Measurements from ENCODE around the gene UGT1A8.

UGT1A8 gene

GRCh38 chr2:233593201-233593600, 24.2 kb upstream of the UGT1A8 start:
- no peak overlapping the region for H3K9ac ChIP-seq (ENCODE audit: insufficient read length, low read depth)
- H3K4me1 ChIP-seq (ENCODE audit: insufficient read depth, insufficient read length): no peaks in the 10 kb centered on the region
- DNase-seq (ENCODE audit: low read depth, low spot score): no peak
- H3K9me3 ChIP-seq (ENCODE audit: insufficient read depth, low read length): peaks cover 21% of the 10 kb centered on the region; the same call in 1 of the 2 replicates
- H3K36me3 ChIP-seq (ENCODE audit: insufficient read depth, insufficient read length, low read length): no peaks in the 10 kb centered on the region
- TF ChIP-seq ZNF274 (IDR thresholded peaks at IDR 0.05; ENCODE audit: low read depth, low read length): no peak
- no peak for TF ChIP-seq YY1 (IDR thresholded peaks at IDR 0.05; ENCODE audit: insufficient read depth, insufficient read length)
- TF ChIP-seq SUZ12 (IDR thresholded peaks at IDR 0.05; ENCODE audit: extremely low read depth, insufficient read depth, insufficient read length): no peak
- H3K4me3 ChIP-seq (ENCODE audit: insufficient read length, low read depth): no peak overlapping the region
- no peaks in the 10 kb centered on the region for H3K27me3 ChIP-seq (ENCODE audit: insufficient read depth, insufficient read length)

GRCh38 chr2:233597522-233597921, 19.9 kb upstream of the UGT1A8 start:
- no peak for DNase-seq (ENCODE audit: low read depth, low spot score)
- Histone ChIP-seq H3K36me3 (ENCODE audit: insufficient read depth, insufficient read length, low read length) (no peaks in the 10 kb centered on the region), H3K4me1 (ENCODE audit: insufficient read depth, insufficient read length) (no peaks in the 10 kb centered on the region), H3K9ac (ENCODE audit: insufficient read length, low read depth) (no peak overlapping the region), H3K9me3 (ENCODE audit: insufficient read depth, low read length) (peaks cover 21% of the 10 kb centered on the region; the same call in 1 of the 2 replicates), H3K27me3 (ENCODE audit: insufficient read depth, insufficient read length) (no peaks in the 10 kb centered on the region), H3K4me3 (ENCODE audit: insufficient read length, low read depth) (no peak overlapping the region)
- TF ChIP-seq SUZ12 (IDR thresholded peaks at IDR 0.05; ENCODE audit: extremely low read depth, insufficient read depth, insufficient read length) (no peak), ZNF274 (IDR thresholded peaks at IDR 0.05; ENCODE audit: low read depth, low read length) (no peak), YY1 (IDR thresholded peaks at IDR 0.05; ENCODE audit: insufficient read depth, insufficient read length) (no peak)

DNA sequence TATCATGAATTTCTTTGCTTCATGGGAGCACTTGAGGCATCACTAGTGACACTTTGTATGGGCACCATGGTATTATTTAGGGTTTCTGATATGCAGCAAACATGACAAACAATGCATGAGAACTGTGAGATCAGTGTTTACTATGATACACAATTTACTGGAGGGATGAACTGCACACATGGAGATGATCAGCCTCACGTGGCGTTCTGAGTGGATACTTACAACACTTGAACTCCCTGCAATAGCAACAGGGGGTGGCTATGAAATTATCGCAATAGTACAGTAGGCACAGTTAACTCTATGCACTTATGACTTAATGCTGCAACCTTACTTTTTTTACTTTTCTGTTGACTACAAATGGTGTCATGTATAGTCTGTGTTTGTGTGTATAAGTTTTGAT, 18.5 kb upstream of the UGT1A8 start:
- Histone ChIP-seq H3K36me3 (ENCODE audit: insufficient read depth, insufficient read length, low read length) (no peaks in the 10 kb centered on the region), H3K4me3 (ENCODE audit: insufficient read length, low read depth) (no peak overlapping the region), H3K27me3 (ENCODE audit: insufficient read depth, insufficient read length) (no peaks in the 10 kb centered on the region), H3K4me1 (ENCODE audit: insufficient read depth, insufficient read length) (no peaks in the 10 kb centered on the region), H3K9ac (ENCODE audit: insufficient read length, low read depth) (no peak overlapping the region), H3K9me3 (ENCODE audit: insufficient read depth, low read length) (peaks cover 25% of the 10 kb centered on the region; the same call in 1 of the 2 replicates)
- no peak for DNase-seq (ENCODE audit: low read depth, low spot score)
- TF ChIP-seq SUZ12 (IDR thresholded peaks at IDR 0.05; ENCODE audit: extremely low read depth, insufficient read depth, insufficient read length) (no peak), ZNF274 (IDR thresholded peaks at IDR 0.05; ENCODE audit: low read depth, low read length) (no peak), YY1 (IDR thresholded peaks at IDR 0.05; ENCODE audit: insufficient read depth, insufficient read length) (no peak)

- H3K9me3 ChIP-seq (ENCODE audit: insufficient read depth, low read length): peaks cover 23% of the 10 kb centered on the region; the same call in 1 of the 2 replicates
- H3K27me3 ChIP-seq (ENCODE audit: insufficient read depth, insufficient read length): no peaks in the 10 kb centered on the region
- H3K9ac ChIP-seq (ENCODE audit: insufficient read length, low read depth): no peak overlapping the region
- H3K4me1 ChIP-seq (ENCODE audit: insufficient read depth, insufficient read length): no peaks in the 10 kb centered on the region
- no peak overlapping the region for H3K4me3 ChIP-seq (ENCODE audit: insufficient read length, low read depth)
- no peaks in the 10 kb centered on the region for H3K36me3 ChIP-seq (ENCODE audit: insufficient read depth, insufficient read length, low read length)
- DNase-seq (ENCODE audit: low read depth, low spot score): no peak
- no peak for TF ChIP-seq SUZ12 (IDR thresholded peaks at IDR 0.05; ENCODE audit: extremely low read depth, insufficient read depth, insufficient read length)
- TF ChIP-seq YY1 (IDR thresholded peaks at IDR 0.05; ENCODE audit: insufficient read depth, insufficient read length): no peak
- no peak for TF ChIP-seq ZNF274 (IDR thresholded peaks at IDR 0.05; ENCODE audit: low read depth, low read length)
These were observed 17.0 kb upstream of the UGT1A8 start for GRCh38 chr2:233600386-233600785.

- DNase-seq (ENCODE audit: low read depth, low spot score): no peak
- H3K27me3 ChIP-seq (ENCODE audit: insufficient read depth, insufficient read length): no peaks in the 10 kb centered on the region
- no peak overlapping the region for H3K9ac ChIP-seq (ENCODE audit: insufficient read length, low read depth)
- TF ChIP-seq SUZ12 (IDR thresholded peaks at IDR 0.05; ENCODE audit: extremely low read depth, insufficient read depth, insufficient read length) (no peak), ZNF274 (IDR thresholded peaks at IDR 0.05; ENCODE audit: low read depth, low read length) (no peak), YY1 (IDR thresholded peaks at IDR 0.05; ENCODE audit: insufficient read depth, insufficient read length) (no peak)
- H3K4me1 ChIP-seq (ENCODE audit: insufficient read depth, insufficient read length): no peaks in the 10 kb centered on the region
- H3K9me3 ChIP-seq (ENCODE audit: insufficient read depth, low read length): peaks cover 7% of the 10 kb centered on the region; the same call in 1 of the 2 replicates
- no peak overlapping the region for H3K4me3 ChIP-seq (ENCODE audit: insufficient read length, low read depth)
- no peaks in the 10 kb centered on the region for H3K36me3 ChIP-seq (ENCODE audit: insufficient read depth, insufficient read length, low read length)
These were observed 15.4 kb upstream of the UGT1A8 start for GRCh38 chr2:233602076-233602475.

GRCh38 chr2:233603520-233603919, 13.9 kb upstream of the UGT1A8 start:
- H3K4me3 ChIP-seq (ENCODE audit: insufficient read length, low read depth): no peak overlapping the region
- TF ChIP-seq SUZ12 (IDR thresholded peaks at IDR 0.05; ENCODE audit: extremely low read depth, insufficient read depth, insufficient read length) (no peak), YY1 (IDR thresholded peaks at IDR 0.05; ENCODE audit: insufficient read depth, insufficient read length) (no peak), ZNF274 (IDR thresholded peaks at IDR 0.05; ENCODE audit: low read depth, low read length) (no peak)
- DNase-seq (ENCODE audit: low read depth, low spot score): no peak
- 0 out of 2 replicates have a peak, but pooled peaks cover 5% of the 10 kb centered on the region for H3K9me3 ChIP-seq (ENCODE audit: insufficient read depth, low read length)
- no peaks in the 10 kb centered on the region for H3K27me3 ChIP-seq (ENCODE audit: insufficient read depth, insufficient read length)
- H3K4me1 ChIP-seq (ENCODE audit: insufficient read depth, insufficient read length): no peaks in the 10 kb centered on the region
- H3K9ac ChIP-seq (ENCODE audit: insufficient read length, low read depth): no peak overlapping the region
- H3K36me3 ChIP-seq (ENCODE audit: insufficient read depth, insufficient read length, low read length): no peaks in the 10 kb centered on the region

GRCh38 chr2:233604826-233605225, 12.6 kb upstream of the UGT1A8 start:
- no peak for DNase-seq (ENCODE audit: low read depth, low spot score)
- TF ChIP-seq ZNF274 (IDR thresholded peaks at IDR 0.05; ENCODE audit: low read depth, low read length): no peak
- TF ChIP-seq YY1 (IDR thresholded peaks at IDR 0.05; ENCODE audit: insufficient read depth, insufficient read length): no peak
- H3K9me3 ChIP-seq (ENCODE audit: insufficient read depth, low read length): 0 out of 2 replicates have a peak, but pooled peaks cover 5% of the 10 kb centered on the region
- no peaks in the 10 kb centered on the region for H3K36me3 ChIP-seq (ENCODE audit: insufficient read depth, insufficient read length, low read length)
- H3K27me3 ChIP-seq (ENCODE audit: insufficient read depth, insufficient read length): no peaks in the 10 kb centered on the region
- no peak overlapping the region for H3K4me3 ChIP-seq (ENCODE audit: insufficient read length, low read depth)
- H3K9ac ChIP-seq (ENCODE audit: insufficient read length, low read depth): no peak overlapping the region
- no peaks in the 10 kb centered on the region for H3K4me1 ChIP-seq (ENCODE audit: insufficient read depth, insufficient read length)

Measured in NT2/D1 (cell line).